GM18867 (cell line): ENCODE results near the gene WDSUB1.

Experiments
- ATAC-seq: cut with Tn5 transposase; IDR thresholded peaks from one replicate; pipeline ENCODE4 v1.9.1; 2021; ENCODE audit warnings: mild to moderate bottlenecking, moderate library complexity; ENCODE audit not compliant: unreplicated experiment

The WDSUB1 gene

GRCh38 chr2:159285929-159286708, at the start of gene WDSUB1:
Gene WDSUB1, minus strand, starts transcription at chr2:159286703. Its CDS starts 3,634 bp downstream, at chr2:159283069.
- ATAC-seq = peak; percentile 16

GRCh38 chr2:159326569-159327255, 40.2 kb upstream of the WDSUB1 start:
- ATAC-seq = no peak

GRCh38 chr2:159322419-159322818, 35.9 kb upstream of the WDSUB1 start:
- ATAC-seq = no peak

- ATAC-seq = no peak
These were observed 31.0 kb upstream of the WDSUB1 start for GRCh38 chr2:159317392-159318088.

- no peak for ATAC-seq
These were observed 21.4 kb upstream of the WDSUB1 start for GRCh38 chr2:159307942-159308341.

GRCh38 chr2:159300586-159300985, 14.1 kb upstream of the WDSUB1 start:
- ATAC-seq = no peak

GRCh38 chr2:159298967-159299366, 12.5 kb upstream of the WDSUB1 start:
- no peak for ATAC-seq

- no peak for ATAC-seq
These were observed 10.7 kb upstream of the WDSUB1 start for GRCh38 chr2:159297042-159297707.

- no peak for ATAC-seq
These were observed 5.7 kb upstream of the WDSUB1 start for GRCh38 chr2:159292157-159292556.

GRCh38 chr2:159290289-159290907, 3.9 kb upstream of the WDSUB1 start:
- ATAC-seq = no peak

GRCh38 chr2:159287733-159288132, 1.2 kb upstream of the WDSUB1 start:
- no peak for ATAC-seq

GRCh38 chr2:159286709-159287441, 372 bp upstream of the WDSUB1 start:
- ATAC-seq = peak; percentile 92

GRCh38 chr2:159285433-159285832, 1.1 kb downstream of the WDSUB1 start:
- no peak for ATAC-seq

GRCh38 chr2:159283529-159283928, 3.0 kb downstream of the WDSUB1 start:
- no peak for ATAC-seq

GRCh38 chr2:159281002-159281401, 5.5 kb downstream of the WDSUB1 start:
- no peak for ATAC-seq

GRCh38 chr2:159279700-159280099, 6.8 kb downstream of the WDSUB1 start:
- ATAC-seq = no peak

GRCh38 chr2:159275111-159275510, 11.4 kb downstream of the WDSUB1 start:
- ATAC-seq = peak; percentile 63

GRCh38 chr2:159272156-159272555, 14.3 kb downstream of the WDSUB1 start:
- ATAC-seq = no peak

- ATAC-seq = no peak
These were observed 15.6 kb downstream of the WDSUB1 start for GRCh38 chr2:159270744-159271379.

- no peak for ATAC-seq
These were observed 18.6 kb downstream of the WDSUB1 start for GRCh38 chr2:159267921-159268320.
